ENCODE measurements around the gene NFATC3.
A peak's percentile ranks its signal among the peaks of the same experiment; 100 is the strongest.

Gene NFATC3

GRCh38 chr16:68257251-68257905, 172.2 kb downstream of the NFATC3 start:
- peak; percentile 68 for DNase-seq (ENCODE audit: low read depth)
- peak; percentile 3 for TF ChIP-seq CTCF (IDR thresholded peaks at IDR 0.05; ENCODE audit: insufficient read depth, low read depth, low read length, missing control alignments)
- H3K4me3 ChIP-seq (ENCODE audit: low read length) = no peak overlapping the region

GRCh38 chr16:68257906-68258800, 173.0 kb downstream of the NFATC3 start:
- H3K4me3 ChIP-seq (ENCODE audit: low read length) = no peak overlapping the region
- no peak for TF ChIP-seq CTCF (IDR thresholded peaks at IDR 0.05; ENCODE audit: insufficient read depth, low read depth, low read length, missing control alignments)
- DNase-seq (ENCODE audit: low read depth) = peak; percentile 59

GRCh38 chr16:68259007-68259825, 174.0 kb downstream of the NFATC3 start:
- no peak for DNase-seq (ENCODE audit: low read depth)
- H3K4me3 ChIP-seq (ENCODE audit: low read length) = no peak overlapping the region
- no peak for TF ChIP-seq CTCF (IDR thresholded peaks at IDR 0.05; ENCODE audit: insufficient read depth, low read depth, low read length, missing control alignments)

- H3K4me3 ChIP-seq (ENCODE audit: low read length) = peak overlapping the region; percentile 54
- no peak for TF ChIP-seq CTCF (IDR thresholded peaks at IDR 0.05; ENCODE audit: insufficient read depth, low read depth, low read length, missing control alignments)
- no peak for DNase-seq (ENCODE audit: low read depth)
Measured at GRCh38 chr16:68263559-68264127, 178.5 kb downstream of the NFATC3 start.

- peak; percentile 68 for TF ChIP-seq CTCF (IDR thresholded peaks at IDR 0.05; ENCODE audit: insufficient read depth, low read depth, low read length, missing control alignments)
- peak within 1 kb of the TSS; percentile 82 for H3K4me3 ChIP-seq (ENCODE audit: low read length)
- DNase-seq (ENCODE audit: low read depth) = peak; percentile 67
Measured at GRCh38 chr16:68264128-68265077, 179.2 kb downstream of the NFATC3 start, which contains the start of gene SLC7A6. Gene SLC7A6, plus strand, starts transcription at chr16:68264526. Its CDS starts 10,201 bp downstream, at chr16:68274727.

All from epithelial cell of esophagus (primary cell).